ENCODE results near the gene ATAD3B.

DNA sequence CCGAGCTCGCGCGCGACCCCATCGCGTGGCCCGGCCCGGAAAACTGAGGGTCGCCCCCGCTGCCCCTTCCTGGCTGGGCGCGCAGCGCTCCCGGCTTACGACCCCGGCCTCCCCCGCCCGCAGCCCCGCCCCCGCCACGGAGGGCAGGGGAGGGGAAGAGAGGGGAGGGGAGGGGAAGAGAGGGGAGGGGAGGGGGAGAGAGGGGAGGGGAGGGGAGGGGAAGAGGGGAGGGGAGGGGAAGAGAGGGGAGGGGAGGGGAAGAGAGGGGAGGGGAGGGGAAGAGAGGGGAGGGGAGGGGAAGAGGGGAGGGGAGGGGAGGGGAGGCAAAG lies 43.8 kb upstream of the ATAD3B start:
- TF ChIP-seq, protein P1, sequence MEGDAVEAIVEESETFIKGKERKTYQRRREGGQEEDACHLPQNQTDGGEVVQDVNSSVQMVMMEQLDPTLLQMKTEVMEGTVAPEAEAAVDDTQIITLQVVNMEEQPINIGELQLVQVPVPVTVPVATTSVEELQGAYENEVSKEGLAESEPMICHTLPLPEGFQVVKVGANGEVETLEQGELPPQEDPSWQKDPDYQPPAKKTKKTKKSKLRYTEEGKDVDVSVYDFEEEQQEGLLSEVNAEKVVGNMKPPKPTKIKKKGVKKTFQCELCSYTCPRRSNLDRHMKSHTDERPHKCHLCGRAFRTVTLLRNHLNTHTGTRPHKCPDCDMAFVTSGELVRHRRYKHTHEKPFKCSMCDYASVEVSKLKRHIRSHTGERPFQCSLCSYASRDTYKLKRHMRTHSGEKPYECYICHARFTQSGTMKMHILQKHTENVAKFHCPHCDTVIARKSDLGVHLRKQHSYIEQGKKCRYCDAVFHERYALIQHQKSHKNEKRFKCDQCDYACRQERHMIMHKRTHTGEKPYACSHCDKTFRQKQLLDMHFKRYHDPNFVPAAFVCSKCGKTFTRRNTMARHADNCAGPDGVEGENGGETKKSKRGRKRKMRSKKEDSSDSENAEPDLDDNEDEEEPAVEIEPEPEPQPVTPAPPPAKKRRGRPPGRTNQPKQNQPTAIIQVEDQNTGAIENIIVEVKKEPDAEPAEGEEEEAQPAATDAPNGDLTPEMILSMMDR (IDR thresholded peaks at IDR 0.05 in 4 of 5, conservative IDR thresholded peaks at IDR 0.05 in 1 of 5), result no peak
- no peak for TF ChIP-seq POLR2A (IDR thresholded peaks at IDR 0.05)
